ENCODE results near the gene ATG16L2. TPM values are rescaled to one million over a fixed set of nuclear protein-coding genes. Genes with fewer than 3 reads are reported as not detected.

The ATG16L2 gene
- total RNA-seq, 1 donor from 2014 or later: 9.6 TPM

DNA sequence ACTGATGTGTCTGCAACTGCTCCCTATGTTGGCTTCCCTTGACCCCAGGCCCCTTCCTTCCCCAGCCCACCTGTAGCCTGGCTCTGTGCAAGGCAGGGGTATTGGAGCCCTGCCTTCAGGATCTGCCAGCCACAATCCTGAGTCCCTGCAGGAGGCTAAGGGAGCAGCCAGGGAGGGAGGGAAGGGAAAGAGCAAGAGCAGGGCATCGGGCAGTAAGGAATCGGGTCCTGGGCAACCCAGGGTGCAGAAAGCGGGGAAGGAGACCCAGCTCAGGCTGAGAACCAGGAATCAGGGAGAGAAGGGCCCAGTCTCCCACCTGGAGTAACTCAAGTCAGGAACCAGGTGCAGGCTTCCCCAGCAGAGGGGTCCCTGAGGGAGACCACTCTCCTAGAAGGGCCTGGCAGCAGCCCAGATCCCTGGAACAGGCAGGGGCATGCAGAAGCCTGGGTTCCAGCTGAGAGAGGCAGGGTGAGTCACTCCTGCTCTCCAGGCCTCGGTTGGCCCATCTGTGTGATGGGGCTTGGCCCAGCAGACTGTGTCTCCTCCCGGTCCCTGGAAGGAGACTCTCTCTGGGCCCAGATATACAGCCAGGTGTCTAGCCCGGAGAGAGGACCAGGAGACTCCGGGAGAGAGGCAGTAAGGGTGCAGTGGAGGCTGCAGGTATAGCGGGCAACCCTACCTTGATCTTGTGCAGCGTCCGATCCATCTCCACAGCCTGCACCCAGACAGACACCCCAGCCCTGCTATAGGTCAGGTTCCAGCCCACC lies 33.7 kb upstream of the ATG16L2 start:
- peak overlapping the region; percentile 79 for H3K4me2 ChIP-seq (ENCODE audit: low read length)
- peak overlapping the region; percentile 29 for H3K4me3 ChIP-seq (ENCODE audit: insufficient read depth, low read depth, low read length)
- H4K20me1 ChIP-seq (ENCODE audit: insufficient read depth, low read length): peaks cover 8% of the 10 kb centered on the region
- no peaks in the 10 kb centered on the region for H3K27me3 ChIP-seq (ENCODE audit: insufficient read depth, low read length)
- Mint-ChIP-seq H3K9me3 (ENCODE audit: unreplicated experiment) (no peaks in the 10 kb centered on the region), H3K27me3 (ENCODE audit: low read depth, unreplicated experiment) (peaks cover 5% of the 10 kb centered on the region), H3K27ac (ENCODE audit: unreplicated experiment) (no peak overlapping the region), H3K4me1 (ENCODE audit: low read depth, unreplicated experiment) (peaks cover 12% of the 10 kb centered on the region), H3K36me3 (ENCODE audit: low read depth, unreplicated experiment) (peaks cover 8% of the 10 kb centered on the region), H3K4me3 (ENCODE audit: unreplicated experiment) (peak overlapping the region; percentile 71)
- peak overlapping the region; percentile 33 for H3K9ac ChIP-seq (ENCODE audit: low read length)
- H3K9me3 ChIP-seq (ENCODE audit: insufficient read depth, low read depth, low read length): no peaks in the 10 kb centered on the region
- no peak overlapping the region for H3K27ac ChIP-seq (ENCODE audit: low read depth, low read length)
- FAIRE-seq (no peak), DNase-seq (ENCODE audit: low read depth) (no peak)
- H3K36me3 ChIP-seq (ENCODE audit: insufficient read depth, low read length): no peaks in the 10 kb centered on the region
- TF ChIP-seq CTCF (IDR thresholded peaks at IDR 0.05; ENCODE audit: insufficient read depth, low read depth, low read length) (no peak), EZH2 (IDR thresholded peaks at IDR 0.05; ENCODE audit: insufficient read depth, low read length) (no peak)
- H3K4me1 ChIP-seq (ENCODE audit: insufficient read depth, low read length): no peaks in the 10 kb centered on the region
- no peaks in the 10 kb centered on the region for H3K79me2 ChIP-seq (ENCODE audit: insufficient read depth, low read length)
- H2AFZ ChIP-seq (ENCODE audit: low read depth, low read length): peak overlapping the region; percentile 32

GRCh38 chr11:72781063-72781312 lies 33.2 kb upstream of the ATG16L2 start:
- Histone ChIP-seq H3K4me2 (ENCODE audit: low read length) (peak overlapping the region; percentile 79), H3K9ac (ENCODE audit: low read length) (peak overlapping the region; percentile 33), H3K27me3 (ENCODE audit: insufficient read depth, low read length) (no peaks in the 10 kb centered on the region), H4K20me1 (ENCODE audit: insufficient read depth, low read length) (peaks cover 8% of the 10 kb centered on the region), H3K9me3 (ENCODE audit: insufficient read depth, low read depth, low read length) (no peaks in the 10 kb centered on the region), H2AFZ (ENCODE audit: low read depth, low read length) (peak overlapping the region; percentile 32), H3K36me3 (ENCODE audit: insufficient read depth, low read length) (no peaks in the 10 kb centered on the region), H3K4me1 (ENCODE audit: insufficient read depth, low read length) (no peaks in the 10 kb centered on the region), H3K27ac (ENCODE audit: low read depth, low read length) (no peak overlapping the region), H3K79me2 (ENCODE audit: insufficient read depth, low read length) (no peaks in the 10 kb centered on the region), H3K4me3 (ENCODE audit: insufficient read depth, low read depth, low read length) (peak overlapping the region; percentile 29)
- FAIRE-seq (no peak), DNase-seq (ENCODE audit: low read depth) (no peak)
- no peak for TF ChIP-seq EZH2 (IDR thresholded peaks at IDR 0.05; ENCODE audit: insufficient read depth, low read length)
- TF ChIP-seq CTCF (IDR thresholded peaks at IDR 0.05; ENCODE audit: insufficient read depth, low read depth, low read length): no peak
- no peak overlapping the region for H3K27ac Mint-ChIP-seq (ENCODE audit: unreplicated experiment)
- H3K36me3 Mint-ChIP-seq (ENCODE audit: low read depth, unreplicated experiment): peaks cover 8% of the 10 kb centered on the region
- H3K27me3 Mint-ChIP-seq (ENCODE audit: low read depth, unreplicated experiment): peaks cover 5% of the 10 kb centered on the region
- peak overlapping the region; percentile 71 for H3K4me3 Mint-ChIP-seq (ENCODE audit: unreplicated experiment)
- H3K4me1 Mint-ChIP-seq (ENCODE audit: low read depth, unreplicated experiment): peaks cover 12% of the 10 kb centered on the region
- no peaks in the 10 kb centered on the region for H3K9me3 Mint-ChIP-seq (ENCODE audit: unreplicated experiment)

All from astrocyte (in vitro differentiated cells and primary cell).